22Rv1 (cell line): ENCODE data around the gene SPC24.

Experiments
- ZFX ChIP-seq: fragments of 450-650 bp; IDR thresholded peaks from 2 replicates; pipeline ENCODE4 v1.6.1; 2017; ENCODE audit warnings: antibody characterized with exemption, borderline replicate concordance
- TF ChIP-seq, protein P1 (sequence below): fragments of 450-650 bp; IDR thresholded peaks from 2 replicates; pipeline ENCODE4 v1.5.1; 2017; ENCODE audit warnings: mild to moderate bottlenecking

DNA sequence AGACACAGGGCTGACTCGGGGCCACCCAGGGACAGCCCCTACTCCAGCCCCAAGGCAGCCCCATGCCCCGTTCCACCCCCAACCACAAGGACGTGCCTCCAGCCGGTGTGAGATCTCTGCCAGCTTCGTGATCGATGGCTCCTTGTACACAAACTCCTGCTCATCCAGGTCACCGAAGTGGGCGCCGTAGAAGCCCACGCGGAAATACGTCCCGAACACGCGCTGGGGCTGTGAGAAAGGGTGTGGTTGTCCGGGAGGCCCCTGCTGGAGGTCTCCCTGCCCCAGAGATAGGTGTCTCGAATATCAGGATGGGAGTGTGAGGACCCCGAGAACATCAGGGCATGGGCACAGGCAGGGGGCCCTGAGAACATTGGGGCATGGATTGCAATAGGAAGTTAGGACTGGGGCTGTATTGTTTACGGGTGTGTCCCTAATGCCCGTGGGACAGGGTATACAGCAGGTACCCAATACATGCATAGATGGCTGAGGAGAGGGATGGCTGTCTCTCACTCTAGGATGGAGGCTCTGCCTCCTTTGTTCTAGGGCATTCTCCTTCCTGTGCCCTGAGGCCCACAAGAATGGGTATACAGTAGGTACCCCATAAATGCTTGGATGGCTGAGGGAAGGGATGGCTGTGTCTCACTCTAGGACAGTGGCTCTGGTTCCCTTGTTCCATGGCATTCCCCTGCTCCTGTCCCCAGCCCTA, 47.1 kb upstream of the SPC24 start:
- TF ChIP-seq, protein P1, sequence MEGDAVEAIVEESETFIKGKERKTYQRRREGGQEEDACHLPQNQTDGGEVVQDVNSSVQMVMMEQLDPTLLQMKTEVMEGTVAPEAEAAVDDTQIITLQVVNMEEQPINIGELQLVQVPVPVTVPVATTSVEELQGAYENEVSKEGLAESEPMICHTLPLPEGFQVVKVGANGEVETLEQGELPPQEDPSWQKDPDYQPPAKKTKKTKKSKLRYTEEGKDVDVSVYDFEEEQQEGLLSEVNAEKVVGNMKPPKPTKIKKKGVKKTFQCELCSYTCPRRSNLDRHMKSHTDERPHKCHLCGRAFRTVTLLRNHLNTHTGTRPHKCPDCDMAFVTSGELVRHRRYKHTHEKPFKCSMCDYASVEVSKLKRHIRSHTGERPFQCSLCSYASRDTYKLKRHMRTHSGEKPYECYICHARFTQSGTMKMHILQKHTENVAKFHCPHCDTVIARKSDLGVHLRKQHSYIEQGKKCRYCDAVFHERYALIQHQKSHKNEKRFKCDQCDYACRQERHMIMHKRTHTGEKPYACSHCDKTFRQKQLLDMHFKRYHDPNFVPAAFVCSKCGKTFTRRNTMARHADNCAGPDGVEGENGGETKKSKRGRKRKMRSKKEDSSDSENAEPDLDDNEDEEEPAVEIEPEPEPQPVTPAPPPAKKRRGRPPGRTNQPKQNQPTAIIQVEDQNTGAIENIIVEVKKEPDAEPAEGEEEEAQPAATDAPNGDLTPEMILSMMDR, result no peak
- no peak for TF ChIP-seq ZFX
